Suprapubic skin (tissue), 4 donors: ENCODE data around the gene POMT2. TPM values are rescaled to one million over a fixed set of nuclear protein-coding genes. Genes with fewer than 3 reads are reported as not detected.

Experiments used
- DNase-seq, 2 donors: peaks; one replicate each; pipeline ENCODE4 v3.0.0-alpha.2; 2019; ENCODE audit warnings: low spot score in 2 of 2
- H3K27ac ChIP-seq: fragments of 200-600 bp; sonication (generic); one replicate; pipeline ENCODE4 v1.5.1; 2019
- H3K27me3 ChIP-seq: fragments of 200-600 bp; sonication (generic); one replicate; pipeline ENCODE4 v1.5.1; 2019
- H3K36me3 ChIP-seq: fragments of 200-600 bp; sonication (generic); one replicate; pipeline ENCODE4 v1.5.1; 2019
- H3K4me1 ChIP-seq: fragments of 200-600 bp; sonication (generic); one replicate; pipeline ENCODE4 v1.5.1; 2019
- H3K4me3 ChIP-seq: fragments of 200-600 bp; sonication (generic); one replicate; pipeline ENCODE4 v1.5.1; 2019; ENCODE audit warnings: mild to moderate bottlenecking
- H3K9me3 ChIP-seq: fragments of 200-600 bp; sonication (generic); one replicate; pipeline ENCODE4 v1.5.1; 2019
- EP300 ChIP-seq: sonication (generic); formaldehyde crosslinking; IDR thresholded peaks from one replicate; pipeline ENCODE4 v1.6.1; 2017; ENCODE audit warnings: antibody characterized with exemption
- POLR2A ChIP-seq, 2 donors: fragments of 450-650 bp; IDR thresholded peaks; one replicate each; pipeline ENCODE4 v1.6.1; 2017; ENCODE audit warnings: antibody characterized with exemption in 2 of 2, mild to moderate bottlenecking in 2 of 2, moderate library complexity in 2 of 2
- POLR2AphosphoS5 ChIP-seq, 3 donors: sonication (generic); formaldehyde crosslinking; IDR thresholded peaks; one replicate each; pipeline ENCODE4 v1.6.1; 2017; ENCODE audit warnings: antibody characterized with exemption in 3 of 3
- WGBS: methylation state at CpG from one replicate; pipeline ENCODE4 v1.1.5; 2018; 5-methylcytosine and 5-hydroxymethylcytosine counted together
- total RNA-seq, 4 donors: library from RNA; depleted of rRNA; stranded (reverse); fragments of >200 nt; gene quantifications; one replicate each; pipeline ENCODE4 v1.1.0, GENCODE V29; 2016
- TF ChIP-seq, protein P1 (sequence below), 2 donors: fragments of 200-600 bp in 1 of 2; fragments of 450-650 bp in 1 of 2; sonication (generic) in 1 of 2; IDR thresholded peaks; one replicate each; pipeline ENCODE4 v1.5.1; 2016 to 2019; ENCODE audit warnings: antibody characterized with exemption in 2 of 2, mild to moderate bottlenecking in 1 of 2, moderate library complexity in 1 of 2

POMT2 gene
- total RNA-seq, 4 donors from 2014 or later, result 16.3 to 72.0 (median 19.4) TPM

DNA sequence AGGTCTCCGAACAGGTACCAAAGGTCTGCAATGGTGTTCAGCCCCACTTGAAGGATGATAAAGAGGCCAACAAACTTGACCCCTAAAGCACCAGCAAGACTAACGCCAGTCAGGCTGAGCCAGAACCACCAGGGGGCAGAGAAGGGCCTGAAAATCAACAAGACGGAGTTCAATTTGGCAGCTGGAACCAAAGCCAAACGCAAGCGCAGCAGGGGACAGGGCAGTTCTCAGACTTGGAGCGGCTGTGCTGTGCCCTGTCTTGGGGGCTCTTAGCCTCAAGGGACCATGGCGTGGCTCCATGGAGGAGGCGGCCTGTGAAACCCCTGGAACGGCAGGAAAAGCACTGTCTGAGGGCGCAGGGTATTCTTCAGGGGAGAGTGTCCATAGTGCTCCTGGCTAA is 19.6 kb downstream of the POMT2 start:
- Histone ChIP-seq H3K4me1 (peaks cover 27% of the 10 kb centered on the region), H3K4me3 (no peak overlapping the region), H3K36me3 (peaks cover 32% of the 10 kb centered on the region), H3K27me3 (no peaks in the 10 kb centered on the region), H3K9me3 (no peaks in the 10 kb centered on the region), H3K27ac (no peak overlapping the region)
- WGBS, result 37% methylated on average over 10 of the region's 10 CpGs
- peak; percentile 88 to 89 for DNase-seq
- TF ChIP-seq POLR2AphosphoS5 (IDR thresholded peaks at IDR 0.05) (no peak), EP300 (no peak), POLR2A (IDR thresholded peaks at IDR 0.05) (no peak)
- TF ChIP-seq, protein P1, sequence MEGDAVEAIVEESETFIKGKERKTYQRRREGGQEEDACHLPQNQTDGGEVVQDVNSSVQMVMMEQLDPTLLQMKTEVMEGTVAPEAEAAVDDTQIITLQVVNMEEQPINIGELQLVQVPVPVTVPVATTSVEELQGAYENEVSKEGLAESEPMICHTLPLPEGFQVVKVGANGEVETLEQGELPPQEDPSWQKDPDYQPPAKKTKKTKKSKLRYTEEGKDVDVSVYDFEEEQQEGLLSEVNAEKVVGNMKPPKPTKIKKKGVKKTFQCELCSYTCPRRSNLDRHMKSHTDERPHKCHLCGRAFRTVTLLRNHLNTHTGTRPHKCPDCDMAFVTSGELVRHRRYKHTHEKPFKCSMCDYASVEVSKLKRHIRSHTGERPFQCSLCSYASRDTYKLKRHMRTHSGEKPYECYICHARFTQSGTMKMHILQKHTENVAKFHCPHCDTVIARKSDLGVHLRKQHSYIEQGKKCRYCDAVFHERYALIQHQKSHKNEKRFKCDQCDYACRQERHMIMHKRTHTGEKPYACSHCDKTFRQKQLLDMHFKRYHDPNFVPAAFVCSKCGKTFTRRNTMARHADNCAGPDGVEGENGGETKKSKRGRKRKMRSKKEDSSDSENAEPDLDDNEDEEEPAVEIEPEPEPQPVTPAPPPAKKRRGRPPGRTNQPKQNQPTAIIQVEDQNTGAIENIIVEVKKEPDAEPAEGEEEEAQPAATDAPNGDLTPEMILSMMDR (IDR thresholded peaks at IDR 0.05), result peak; percentile 69 to 71

DNA sequence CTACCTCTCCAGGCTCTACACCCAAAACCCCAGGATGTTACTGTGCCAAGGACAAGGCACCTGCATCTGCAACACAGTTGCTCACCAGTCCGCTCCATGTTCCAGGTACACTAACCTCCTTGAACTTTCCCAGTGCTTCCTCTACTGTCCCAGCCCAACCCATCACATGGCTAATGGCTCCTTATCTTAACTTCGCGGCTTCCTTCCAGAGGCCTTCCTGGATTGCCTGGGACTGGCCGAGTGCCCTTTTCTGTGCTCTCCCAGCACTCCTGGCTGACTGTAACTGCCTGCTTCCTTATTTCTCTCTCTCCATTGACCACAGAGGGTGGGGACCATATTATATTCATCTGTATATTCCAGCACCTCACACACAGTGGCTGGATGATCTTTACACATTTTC is 20.9 kb downstream of the POMT2 start:
- Histone ChIP-seq H3K4me3 (no peak overlapping the region), H3K4me1 (peaks cover 27% of the 10 kb centered on the region), H3K36me3 (peaks cover 33% of the 10 kb centered on the region), H3K27me3 (no peaks in the 10 kb centered on the region), H3K9me3 (no peaks in the 10 kb centered on the region), H3K27ac (no peak overlapping the region)
- 86% methylated on average over 4 of the region's 4 CpGs for whole genome bisulfite sequencing
- TF ChIP-seq, protein P1 (IDR thresholded peaks at IDR 0.05), result no peak
- TF ChIP-seq POLR2AphosphoS5 (IDR thresholded peaks at IDR 0.05), result no peak
- no peak for TF ChIP-seq POLR2A (IDR thresholded peaks at IDR 0.05)
- TF ChIP-seq EP300, result no peak
- no peak for DNase-seq

DNA sequence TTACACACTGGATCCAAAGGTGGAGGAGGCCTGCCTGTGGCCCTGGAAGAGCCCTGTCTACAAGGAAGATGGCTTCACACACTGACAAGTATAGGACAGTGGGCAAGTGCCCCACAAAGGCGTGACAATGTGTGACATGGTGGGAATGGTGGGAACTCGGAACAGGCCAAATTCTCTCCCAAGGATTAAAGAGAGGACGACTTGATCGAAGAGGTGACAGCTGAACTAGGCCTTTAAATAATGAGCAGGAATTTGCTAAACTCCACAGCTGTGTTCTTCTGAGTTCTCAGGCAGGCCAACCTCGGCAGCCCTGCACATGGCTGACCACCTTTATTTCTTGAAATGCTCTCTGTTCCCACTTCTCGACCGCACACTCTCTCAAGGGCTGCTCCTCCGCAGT is 23.8 kb downstream of the POMT2 start:
- H3K4me3 ChIP-seq, result no peak overlapping the region
- no peak overlapping the region for H3K27ac ChIP-seq
- TF ChIP-seq, protein P1 (IDR thresholded peaks at IDR 0.05), result no peak
- TF ChIP-seq EP300 (no peak), POLR2A (IDR thresholded peaks at IDR 0.05) (no peak), POLR2AphosphoS5 (IDR thresholded peaks at IDR 0.05) (no peak)
- peaks cover 42% of the 10 kb centered on the region for H3K36me3 ChIP-seq
- no peaks in the 10 kb centered on the region for H3K9me3 ChIP-seq
- no peaks in the 10 kb centered on the region for H3K27me3 ChIP-seq
- DNase-seq, result no peak
- 92% methylated on average over 8 of the region's 8 CpGs for WGBS
- H3K4me1 ChIP-seq, result peaks cover 7% of the 10 kb centered on the region

DNA sequence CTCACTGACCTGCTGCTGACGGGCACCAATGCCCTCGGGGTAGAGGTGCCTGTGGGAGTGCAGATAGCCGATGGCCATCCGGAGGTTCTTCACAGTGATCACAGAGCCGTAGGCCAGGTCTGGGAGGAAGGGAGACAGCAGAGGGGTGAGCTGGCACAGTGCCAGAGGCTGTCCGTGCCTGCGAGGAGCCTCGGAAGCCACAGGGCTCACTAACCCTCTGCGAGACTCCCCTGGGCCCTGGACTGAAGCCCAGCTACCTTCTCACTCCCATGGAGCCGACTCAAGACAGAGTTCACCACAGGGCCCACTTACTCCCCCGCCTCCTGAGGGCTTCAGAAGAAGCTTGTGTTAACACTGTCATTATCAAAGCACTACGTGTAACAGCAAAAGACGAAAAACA is 24.5 kb downstream of the POMT2 start:
- Histone ChIP-seq H3K36me3 (peaks cover 42% of the 10 kb centered on the region), H3K27me3 (no peaks in the 10 kb centered on the region), H3K27ac (no peak overlapping the region), H3K4me1 (peaks cover under 1% of the 10 kb centered on the region), H3K4me3 (no peak overlapping the region), H3K9me3 (no peaks in the 10 kb centered on the region)
- TF ChIP-seq POLR2AphosphoS5 (IDR thresholded peaks at IDR 0.05), result no peak
- TF ChIP-seq, protein P1 (IDR thresholded peaks at IDR 0.05), result no peak
- TF ChIP-seq POLR2A (IDR thresholded peaks at IDR 0.05), result no peak
- TF ChIP-seq EP300, result no peak
- no peak for DNase-seq
- WGBS, result 76% methylated on average over 10 of the region's 13 CpGs

DNA sequence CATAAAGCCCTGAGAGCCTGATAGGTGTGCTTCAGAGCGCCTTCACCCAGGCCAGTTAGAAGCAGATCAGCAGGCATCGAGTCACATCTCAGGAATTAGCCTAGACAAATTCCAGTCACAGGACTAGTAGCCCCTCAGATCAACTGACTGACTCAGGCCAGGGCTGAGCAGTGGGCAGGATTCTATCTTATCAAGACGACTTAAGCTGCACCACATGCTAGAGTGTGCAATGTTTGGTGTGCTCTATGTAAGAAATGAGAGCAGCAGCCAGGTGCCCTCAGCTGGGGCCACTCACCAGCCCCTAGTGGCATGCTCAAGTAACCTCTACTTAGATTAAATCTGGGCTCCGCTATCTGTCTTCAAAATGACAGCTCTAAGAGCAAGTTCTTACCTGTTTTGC is 30.0 kb downstream of the POMT2 start:
- no peak overlapping the region for H3K4me3 ChIP-seq
- no peak for DNase-seq
- TF ChIP-seq POLR2A (IDR thresholded peaks at IDR 0.05) (no peak), POLR2AphosphoS5 (IDR thresholded peaks at IDR 0.05) (no peak), EP300 (no peak)
- H3K36me3 ChIP-seq, result peaks cover 46% of the 10 kb centered on the region
- 88% methylated on average over 4 of the region's 4 CpGs for WGBS
- H3K27me3 ChIP-seq, result no peaks in the 10 kb centered on the region
- no peak overlapping the region for H3K27ac ChIP-seq
- H3K4me1 ChIP-seq, result no peaks in the 10 kb centered on the region
- no peaks in the 10 kb centered on the region for H3K9me3 ChIP-seq

DNA sequence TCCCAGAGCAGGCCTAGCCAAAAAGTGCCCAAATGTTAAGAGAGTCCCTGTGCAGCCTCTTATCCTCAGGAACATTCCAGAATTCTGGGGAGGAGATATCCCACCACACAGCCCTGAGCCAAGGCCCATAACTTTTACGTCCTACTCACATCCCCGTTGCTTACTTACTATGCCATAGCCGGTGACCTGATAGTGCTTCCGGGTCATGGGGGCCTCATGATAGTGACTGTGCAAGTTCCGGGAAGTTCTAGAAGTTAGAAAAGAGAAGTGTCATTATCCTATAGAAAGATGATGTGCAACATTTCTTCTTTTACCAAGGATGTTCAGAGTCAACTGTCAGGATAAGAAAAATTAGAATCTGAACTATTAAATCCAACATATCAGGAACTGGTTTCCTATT is 34.1 kb downstream of the POMT2 start:
- Histone ChIP-seq H3K4me1 (no peaks in the 10 kb centered on the region), H3K4me3 (no peak overlapping the region)
- DNase-seq, result no peak

More for the DNA sequence above, 34.1 kb downstream of the POMT2 start:
- Histone ChIP-seq H3K27ac (no peak overlapping the region), H3K9me3 (no peaks in the 10 kb centered on the region), H3K36me3 (peaks cover 75% of the 10 kb centered on the region), H3K27me3 (no peaks in the 10 kb centered on the region)
- no peak for TF ChIP-seq EP300
- TF ChIP-seq POLR2AphosphoS5 (IDR thresholded peaks at IDR 0.05), result no peak
- no peak for TF ChIP-seq POLR2A (IDR thresholded peaks at IDR 0.05)
- TF ChIP-seq, protein P1 (IDR thresholded peaks at IDR 0.05), result no peak
- 97% methylated on average over 5 of the region's 5 CpGs for WGBS
